T-helper 1 cell (primary cell): Measurements from ENCODE around the gene IGFL3.

Experiments
- DNase-seq, 5 donors: peaks; one replicate each; pipeline ENCODE4 v3.0.0-alpha.2; 2012 to 2020

Gene IGFL3

DNA sequence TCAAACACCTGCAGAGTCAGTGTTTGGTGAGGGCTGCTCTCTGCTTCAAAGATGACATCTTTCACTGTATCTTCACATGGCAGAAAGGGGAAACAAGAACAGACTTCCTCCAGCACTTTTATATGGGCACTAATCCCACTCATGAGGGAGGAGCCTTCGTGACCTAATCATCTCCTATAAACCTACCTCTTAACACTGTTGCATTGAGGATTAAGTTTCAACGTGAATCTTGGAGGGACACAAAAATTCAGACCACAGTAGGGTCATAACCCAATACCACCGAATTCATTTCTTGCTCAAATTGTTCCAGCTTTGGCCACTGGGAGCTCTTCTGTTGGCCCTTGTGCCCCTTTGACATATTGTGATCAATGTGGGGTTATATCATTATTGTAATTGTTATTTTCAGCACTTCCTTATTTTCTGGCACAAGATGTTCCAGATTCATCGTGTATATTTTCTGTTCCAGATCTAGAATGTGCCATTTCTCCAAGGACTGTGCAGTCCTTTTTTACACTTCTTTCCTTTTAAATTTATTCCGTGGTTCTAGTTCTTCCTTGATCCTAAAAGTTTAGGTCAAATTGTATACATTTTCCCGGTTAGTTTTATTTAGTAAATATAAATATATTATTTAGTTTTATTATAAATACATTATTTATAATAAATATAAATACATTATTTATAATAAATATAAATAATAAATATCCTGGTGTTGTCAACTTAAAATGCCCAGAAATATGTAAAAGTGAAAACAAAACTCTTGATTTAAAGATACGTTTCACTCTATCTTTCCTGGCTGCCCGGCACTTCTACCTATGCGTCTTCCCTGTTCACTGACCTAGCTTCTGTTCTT is 48.2 kb downstream of the IGFL3 start:
- DNase-seq: no peak

- no peak for DNase-seq
Measured at GRCh38 chr19:46073268-46073922, 51.1 kb downstream of the IGFL3 start.
